GM19328 (cell line): ENCODE data around the gene CNKSR1.

ENCODE experiments used
- ATAC-seq: cut with Tn5 transposase; IDR thresholded peaks from one replicate; pipeline ENCODE4 v1.9.1; 2021; ENCODE audit warnings: mild to moderate bottlenecking, moderate library complexity; ENCODE audit not compliant: unreplicated experiment

Gene CNKSR1, protein sequence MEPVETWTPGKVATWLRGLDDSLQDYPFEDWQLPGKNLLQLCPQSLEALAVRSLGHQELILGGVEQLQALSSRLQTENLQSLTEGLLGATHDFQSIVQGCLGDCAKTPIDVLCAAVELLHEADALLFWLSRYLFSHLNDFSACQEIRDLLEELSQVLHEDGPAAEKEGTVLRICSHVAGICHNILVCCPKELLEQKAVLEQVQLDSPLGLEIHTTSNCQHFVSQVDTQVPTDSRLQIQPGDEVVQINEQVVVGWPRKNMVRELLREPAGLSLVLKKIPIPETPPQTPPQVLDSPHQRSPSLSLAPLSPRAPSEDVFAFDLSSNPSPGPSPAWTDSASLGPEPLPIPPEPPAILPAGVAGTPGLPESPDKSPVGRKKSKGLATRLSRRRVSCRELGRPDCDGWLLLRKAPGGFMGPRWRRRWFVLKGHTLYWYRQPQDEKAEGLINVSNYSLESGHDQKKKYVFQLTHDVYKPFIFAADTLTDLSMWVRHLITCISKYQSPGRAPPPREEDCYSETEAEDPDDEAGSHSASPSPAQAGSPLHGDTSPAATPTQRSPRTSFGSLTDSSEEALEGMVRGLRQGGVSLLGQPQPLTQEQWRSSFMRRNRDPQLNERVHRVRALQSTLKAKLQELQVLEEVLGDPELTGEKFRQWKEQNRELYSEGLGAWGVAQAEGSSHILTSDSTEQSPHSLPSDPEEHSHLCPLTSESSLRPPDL

DNA sequence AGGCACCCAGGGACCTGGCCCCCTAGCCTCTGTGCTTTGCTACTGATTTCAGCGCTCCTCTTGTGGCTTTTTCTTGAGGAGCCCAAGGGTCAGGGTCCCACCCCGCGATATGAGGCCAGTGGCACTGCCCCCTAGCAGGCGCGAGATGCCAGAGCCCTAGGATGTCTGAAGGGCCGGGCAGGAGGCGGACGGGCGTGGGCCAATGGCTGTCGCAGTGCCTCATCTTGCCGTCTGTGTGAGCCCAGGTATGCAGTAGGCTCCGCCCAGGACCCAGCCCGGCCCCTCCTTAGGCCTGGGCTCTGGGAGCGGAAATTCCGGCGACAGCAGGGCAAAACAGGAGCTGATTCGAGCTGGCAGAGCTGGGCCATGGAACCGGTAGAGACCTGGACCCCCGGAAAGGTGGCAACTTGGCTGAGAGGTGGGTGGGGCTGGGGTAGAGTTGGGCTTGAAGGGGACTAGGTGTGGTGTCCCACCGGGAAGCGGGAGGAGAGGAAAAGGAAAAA lies at the start of gene CNKSR1:
TSS of gene CNKSR1 (plus strand) at position 310 of the 503 bp plus-strand sequence. CDS start at position 367, 57 bp downstream.
- ATAC-seq = no peak

DNA sequence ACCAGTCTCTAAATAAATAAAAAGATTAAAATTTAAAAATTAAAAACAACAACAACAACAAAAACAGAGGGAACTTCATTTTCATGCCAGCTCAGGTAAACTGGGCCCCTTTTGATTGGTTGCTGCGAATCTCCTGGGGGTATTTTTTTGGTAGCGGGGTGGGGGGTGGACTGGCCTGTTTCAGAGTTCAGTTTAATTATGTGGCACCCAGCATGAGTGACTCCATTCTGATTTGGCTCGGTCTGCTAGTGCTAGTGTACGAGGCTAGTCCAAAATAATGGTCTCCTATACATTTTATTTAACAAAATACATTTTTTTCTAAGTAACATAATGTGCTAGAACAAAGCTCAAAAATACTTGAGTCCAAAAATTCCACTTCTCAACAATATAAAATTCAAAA lies 47.5 kb upstream of the CNKSR1 start:
- ATAC-seq = no peak

DNA sequence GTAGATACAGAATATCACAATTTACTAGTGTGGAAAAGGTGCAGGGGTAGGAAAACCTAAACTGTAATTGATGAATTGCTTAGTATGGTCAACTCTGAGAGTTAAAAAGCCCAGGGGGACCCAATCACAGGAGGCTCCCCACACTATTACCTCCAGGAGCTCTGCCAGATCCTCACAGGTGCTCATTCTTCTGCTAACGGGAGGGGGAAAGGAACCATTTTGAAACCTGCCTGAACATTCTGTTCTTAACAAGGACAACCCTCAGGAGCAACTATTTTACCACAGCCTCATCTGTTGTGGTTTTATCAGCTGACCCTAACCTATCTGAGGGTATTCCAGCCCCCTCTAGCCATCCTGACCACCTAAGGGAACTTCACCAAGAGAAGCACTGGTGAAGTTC lies 46.6 kb upstream of the CNKSR1 start:
- no peak for ATAC-seq

DNA sequence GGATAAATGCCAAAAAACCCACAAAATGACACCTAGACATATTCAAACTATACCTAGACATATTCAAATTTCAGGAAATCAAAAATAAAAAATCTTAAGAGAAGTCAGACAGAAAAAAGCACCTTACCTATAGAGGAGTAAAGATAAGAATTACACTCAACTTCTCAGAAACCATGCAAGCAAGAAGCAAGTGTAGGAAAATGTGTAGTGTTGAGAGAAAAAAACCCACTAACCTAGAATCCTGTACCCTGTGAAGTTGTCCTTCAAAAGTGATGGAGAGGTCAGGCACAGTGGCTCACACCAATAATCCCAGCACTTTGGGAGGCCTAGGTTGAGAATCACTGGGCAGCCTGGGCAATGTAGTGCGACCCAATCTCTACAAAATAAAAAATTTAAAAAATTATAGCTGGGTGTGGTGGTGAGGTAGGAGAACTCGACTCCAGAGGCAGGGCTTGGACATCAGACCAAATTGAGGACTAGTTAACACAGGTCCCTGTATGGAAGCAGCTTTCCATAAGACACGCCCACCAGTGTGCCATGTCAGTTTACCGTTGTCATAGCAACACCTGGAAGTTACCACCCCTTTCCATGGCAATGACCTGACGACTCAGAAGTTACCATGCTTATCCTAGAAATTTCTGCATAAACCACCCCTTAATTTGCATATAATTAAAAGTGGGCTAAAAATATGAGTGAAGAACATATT lies 45.0 kb upstream of the CNKSR1 start:
- ATAC-seq = no peak

DNA sequence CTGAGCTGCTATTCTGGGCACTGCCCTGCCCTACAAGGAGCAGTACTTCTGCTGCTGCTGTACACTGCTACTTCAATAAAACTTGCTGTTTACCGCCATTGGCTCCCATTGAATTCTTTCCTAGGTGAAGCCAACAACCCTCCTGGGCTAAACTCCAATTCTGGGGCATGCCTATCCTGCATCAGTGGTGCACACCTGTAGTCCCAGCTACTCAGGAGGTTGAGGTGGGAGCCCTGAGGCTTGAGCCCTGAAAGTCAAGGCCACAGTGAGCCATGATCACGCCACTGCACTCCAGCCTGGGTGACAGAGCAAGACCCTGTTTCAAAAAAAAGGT lies 44.5 kb upstream of the CNKSR1 start:
- no peak for ATAC-seq

- ATAC-seq = no peak
Measured at GRCh38 chr1:26134466-26134865, 42.8 kb upstream of the CNKSR1 start.

DNA sequence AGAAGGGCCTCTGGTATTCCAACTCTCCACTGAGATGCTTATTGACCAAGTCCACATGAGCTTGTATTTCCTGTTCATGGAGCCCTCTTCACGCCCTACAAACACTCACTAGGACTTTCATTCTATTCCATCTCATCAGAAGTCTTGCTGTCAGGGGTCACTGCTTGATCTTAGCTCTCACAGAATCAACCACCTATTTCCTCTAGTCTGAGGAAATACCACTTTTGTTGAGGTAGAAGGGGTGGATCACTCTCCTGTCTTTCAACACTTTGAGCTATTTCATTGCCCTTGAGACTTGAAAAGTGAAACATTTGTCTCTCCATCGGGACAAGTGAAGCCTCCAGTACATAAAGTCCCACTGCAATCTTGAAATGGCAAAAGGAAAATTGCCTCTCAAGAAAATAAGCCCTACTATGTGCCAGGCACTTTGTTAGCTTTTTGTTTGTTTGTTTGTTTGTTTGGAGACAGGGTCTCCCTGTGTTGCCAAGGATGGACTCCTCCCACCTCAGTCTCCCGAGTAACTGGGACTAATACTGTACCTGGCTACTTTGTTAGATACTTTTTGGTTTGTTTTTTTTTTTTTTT lies 38.2 kb upstream of the CNKSR1 start:
- ATAC-seq = no peak

DNA sequence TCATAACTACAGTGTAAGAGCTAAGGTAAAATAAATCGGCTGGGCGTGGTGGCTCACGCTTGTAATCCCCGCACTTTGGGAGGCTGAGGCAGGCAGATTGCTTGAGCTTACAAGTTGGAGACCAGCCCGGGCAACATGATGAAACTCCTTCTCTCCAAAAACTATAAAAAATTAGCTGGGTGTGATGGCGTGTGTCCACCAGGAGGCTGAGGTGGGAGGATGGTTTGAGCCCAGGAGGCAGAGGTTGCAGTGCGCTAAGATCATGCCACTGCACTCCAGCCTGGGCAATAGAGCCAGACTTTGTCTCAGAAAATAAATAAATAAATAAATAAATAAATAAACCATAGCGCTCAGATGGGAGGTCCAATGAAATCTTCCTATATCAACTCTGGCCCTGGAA lies 35.1 kb upstream of the CNKSR1 start:
- ATAC-seq = no peak

DNA sequence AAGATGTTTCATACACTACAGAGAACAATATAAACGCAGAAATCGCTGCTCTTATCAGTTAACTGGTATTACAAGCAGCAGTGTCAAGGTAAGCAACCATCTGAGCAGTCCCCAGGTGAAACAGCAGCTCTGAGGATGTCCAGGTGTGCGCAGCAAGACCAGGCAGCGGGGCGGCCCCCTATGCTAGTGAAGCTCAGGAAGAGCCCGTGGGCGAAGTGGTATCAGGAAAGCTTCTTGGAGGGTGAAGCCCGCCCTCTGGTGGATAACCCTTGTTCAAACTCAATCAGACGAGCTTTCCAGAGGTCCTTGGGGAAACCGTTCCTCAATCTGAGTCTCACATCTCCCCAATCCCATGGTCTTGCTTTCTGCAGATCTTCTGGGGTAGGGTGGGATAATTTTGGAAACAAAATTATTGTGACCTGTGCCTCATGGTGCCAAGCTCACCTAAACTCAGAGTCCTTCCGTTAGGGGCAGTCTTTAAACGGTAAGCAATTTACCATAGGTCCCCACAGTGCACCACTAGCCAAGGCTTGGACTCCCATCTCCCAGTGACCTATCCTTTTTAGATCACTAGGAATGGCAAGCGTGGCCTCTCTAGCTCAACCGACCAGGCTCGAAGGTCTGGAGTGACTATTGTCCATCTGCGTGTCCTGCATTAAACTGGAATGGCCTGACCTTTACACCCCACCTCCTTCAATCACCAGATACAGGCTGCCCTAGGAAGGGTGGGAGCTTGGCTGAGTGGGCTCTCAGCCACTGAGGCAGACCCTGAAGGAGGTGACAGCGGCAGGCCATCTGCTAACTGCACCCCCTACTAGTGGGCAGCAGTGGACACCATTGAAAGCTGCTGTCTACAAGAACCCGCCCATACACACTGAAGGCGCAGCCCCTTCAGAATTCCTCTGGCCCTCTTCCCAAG lies 32.0 kb upstream of the CNKSR1 start:
- ATAC-seq = no peak

- ATAC-seq = no peak
Measured at GRCh38 chr1:26145960-26146294, 31.4 kb upstream of the CNKSR1 start.

DNA sequence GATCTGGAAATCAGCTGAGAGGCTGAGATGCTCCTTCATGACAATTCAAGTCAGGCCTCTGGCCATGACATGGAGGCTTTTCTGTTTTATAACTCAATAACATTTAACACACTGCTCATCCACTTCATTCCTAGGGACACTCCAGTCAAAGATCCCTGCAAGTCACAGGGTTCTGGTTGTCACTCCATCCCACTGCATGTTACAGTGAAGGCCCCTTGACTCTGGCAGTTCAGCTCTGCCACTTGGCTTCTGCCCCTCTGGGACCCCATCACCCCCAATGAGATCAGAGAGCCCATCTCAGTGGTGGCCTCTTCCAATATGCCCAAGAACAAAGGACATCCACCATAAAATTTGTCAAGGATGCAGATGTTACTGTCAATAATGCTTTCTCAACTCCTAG lies 28.4 kb upstream of the CNKSR1 start:
- no peak for ATAC-seq

DNA sequence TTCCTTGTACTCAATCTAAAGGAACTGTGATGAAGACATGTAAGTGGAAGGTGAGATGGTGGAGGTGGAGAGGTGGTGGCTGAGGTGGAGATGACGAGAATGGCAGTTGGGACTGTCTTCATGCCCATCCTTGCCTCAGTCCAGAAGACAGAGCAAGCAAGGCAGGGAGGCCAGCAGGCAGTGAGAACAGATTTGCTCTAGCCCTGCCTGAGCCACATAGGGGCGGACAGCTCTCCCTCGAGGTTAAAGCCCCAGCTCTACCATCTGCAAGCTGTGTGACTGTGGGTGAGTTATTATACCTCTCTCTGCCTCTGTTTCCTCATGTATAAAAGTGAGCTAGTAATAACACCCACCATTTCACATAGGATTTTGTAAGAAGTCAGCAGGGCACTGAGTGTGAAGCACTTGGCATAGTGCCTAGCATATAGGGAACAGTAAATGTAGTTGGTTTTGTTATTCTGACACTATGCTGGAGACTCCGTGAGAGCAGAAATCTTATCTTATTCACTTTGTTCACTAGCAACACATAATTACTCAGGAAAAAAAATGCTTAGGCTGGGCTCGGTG lies 23.2 kb upstream of the CNKSR1 start:
- no peak for ATAC-seq

GRCh38 chr1:26154750-26155149 lies 22.5 kb upstream of the CNKSR1 start:
- no peak for ATAC-seq

- no peak for ATAC-seq
Measured at GRCh38 chr1:26155370-26156284, 21.7 kb upstream of the CNKSR1 start.

- no peak for ATAC-seq
Measured at GRCh38 chr1:26156285-26157038, 20.8 kb upstream of the CNKSR1 start.

- no peak for ATAC-seq
Measured at GRCh38 chr1:26158271-26158907, 18.9 kb upstream of the CNKSR1 start.

GRCh38 chr1:26158908-26159742 lies 18.2 kb upstream of the CNKSR1 start, which contains the start of gene FAM110D:
TSS of gene FAM110D (plus strand) at chr1:26159079. CDS start at chr1:26161292, 2,213 bp downstream.
- no peak for ATAC-seq
